Activated T-helper 1 cell treated with anti-CD3 and anti-CD28 coated beads, Interleukin-12 subunit alpha, Interleukin-12 subunit beta, Interleukin-2, Interleukin-4 antibody, amounts not matched to agents 30 ng/mL and 10 ng/mL and 1 ng/mL, durations not matched to agents 14 hours and 24 hours and 36 hours (primary cell): ENCODE measurements around the gene SPON1. TPM values are rescaled to one million over a fixed set of nuclear protein-coding genes. Genes with fewer than 3 reads are reported as not detected.
A peak's percentile ranks its signal among the peaks of the same experiment; 100 is the strongest.

ENCODE experiments used
- DNase-seq: peaks from one replicate; pipeline ENCODE4 v3.0.0; 2021; ENCODE audit warnings: low spot score
- H3K27ac Mint-ChIP-seq: one replicate; pipeline ENCODE4 v1.8.0; 2021; ENCODE audit warnings: mild to moderate bottlenecking, mixed read lengths
- H3K27me3 Mint-ChIP-seq: one replicate; pipeline ENCODE4 v1.8.0; 2022; ENCODE audit warnings: mild to moderate bottlenecking, moderate library complexity, mixed read lengths; ENCODE audit not compliant: insufficient read depth
- H3K36me3 Mint-ChIP-seq: one replicate; pipeline ENCODE4 v1.8.0; 2021; ENCODE audit warnings: low read depth, mixed read lengths
- H3K4me1 Mint-ChIP-seq: one replicate; pipeline ENCODE4 v1.8.0; 2021; ENCODE audit warnings: low read depth, mixed read lengths
- H3K4me3 Mint-ChIP-seq: one replicate; pipeline ENCODE4 v1.8.0; 2021; ENCODE audit warnings: mild to moderate bottlenecking, moderate library complexity, mixed read lengths
- H3K9me3 Mint-ChIP-seq: one replicate; pipeline ENCODE4 v1.8.0; 2021; ENCODE audit warnings: mixed read lengths
- intact Hi-C: fragments of 100-400 bp; cut with micrococcal nuclease; formaldehyde crosslinking; loops from one replicate; pipeline ENCODE4 v1.15.1; 2024
- total RNA-seq: library from RNA; stranded (reverse); gene quantifications from 2 replicates; pipeline ENCODE4 v1.2.3, GENCODE V29; 2022

Gene SPON1
- total RNA-seq, 1 donor from 2014 or later, result 0.29 TPM

DNA sequence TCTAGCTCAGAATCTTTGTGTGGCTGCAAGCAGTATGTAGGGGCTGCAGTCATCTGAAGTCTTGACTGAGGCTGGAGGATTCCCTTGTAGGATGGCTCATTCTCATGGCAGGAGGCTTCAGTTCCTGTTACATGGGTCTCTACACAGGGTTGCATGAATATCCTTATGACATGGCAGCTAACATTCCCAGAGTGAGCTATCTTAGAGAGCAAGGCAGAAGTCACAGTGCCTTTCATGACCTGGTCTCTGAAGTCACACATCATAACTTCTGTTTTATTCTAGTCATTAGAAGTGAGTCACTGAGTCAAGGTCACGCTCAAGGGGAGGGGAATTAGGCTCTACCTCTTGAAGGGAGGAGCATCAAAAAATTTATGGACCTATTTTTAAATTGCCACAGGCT, 10.3 kb upstream of the SPON1 start:
- DNase-seq, result no peak
- Mint-ChIP-seq H3K27ac (no peak overlapping the region), H3K27me3 (peaks cover 22% of the 10 kb centered on the region), H3K4me1 (peaks cover 9% of the 10 kb centered on the region), H3K4me3 (no peak overlapping the region), H3K9me3 (no peaks in the 10 kb centered on the region), H3K36me3 (peaks cover 1% of the 10 kb centered on the region)
- intact Hi-C loops, result no loop called here

DNA sequence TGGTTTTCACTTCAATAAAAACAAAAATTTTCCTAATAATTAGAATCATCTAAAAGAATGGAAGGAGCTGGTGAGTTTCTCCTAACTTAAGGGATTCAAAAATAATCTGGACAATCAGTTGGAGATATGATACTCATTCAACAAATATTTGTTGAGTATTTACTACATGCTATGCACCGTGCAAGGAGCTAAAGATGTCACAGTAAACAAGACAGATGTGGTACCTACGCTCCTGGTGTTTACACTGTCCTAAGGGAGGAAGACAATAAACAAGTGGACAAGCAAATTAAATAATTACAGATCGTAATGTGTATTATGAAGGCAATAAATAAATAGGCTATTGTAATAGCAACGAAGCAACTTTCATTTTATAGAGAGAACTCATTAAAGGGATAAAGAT, 9.9 kb upstream of the SPON1 start:
- Mint-ChIP-seq H3K4me1 (peaks cover 5% of the 10 kb centered on the region), H3K9me3 (no peaks in the 10 kb centered on the region), H3K27ac (no peak overlapping the region), H3K4me3 (no peak overlapping the region), H3K36me3 (peaks cover 1% of the 10 kb centered on the region), H3K27me3 (peaks cover 22% of the 10 kb centered on the region)
- no peak for DNase-seq
- intact Hi-C loops, result no loop called here

- Mint-ChIP-seq H3K36me3 (no peaks in the 10 kb centered on the region), H3K27me3 (peaks cover 29% of the 10 kb centered on the region), H3K9me3 (no peaks in the 10 kb centered on the region), H3K4me1 (no peaks in the 10 kb centered on the region), H3K4me3 (no peak overlapping the region), H3K27ac (no peak overlapping the region)
- intact Hi-C loops, result no loop called here
- no peak for DNase-seq
Measured at GRCh38 chr11:13954591-13954990, 7.9 kb upstream of the SPON1 start.

DNA sequence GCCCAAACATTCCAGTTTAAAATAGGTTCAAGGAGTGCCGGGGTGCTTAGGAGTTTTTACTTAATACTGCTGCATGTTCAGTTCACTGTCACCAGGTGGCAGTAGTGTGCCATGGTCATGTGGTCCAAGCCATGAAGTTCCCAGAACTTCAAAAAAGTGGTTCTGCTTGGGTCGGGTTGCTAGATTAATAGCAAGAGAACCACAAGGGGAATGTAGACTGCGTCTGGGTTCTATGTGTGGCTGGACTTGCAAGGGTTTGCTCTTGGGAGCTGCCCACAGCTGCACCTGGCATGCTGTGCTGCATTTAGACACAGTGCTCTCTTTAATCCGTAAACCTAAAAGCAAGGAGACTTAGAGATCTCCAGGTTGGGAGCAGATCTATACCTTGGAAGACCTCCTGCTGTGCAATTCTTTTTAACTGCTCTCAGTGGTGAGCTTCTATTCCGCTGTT, 6.5 kb upstream of the SPON1 start:
- no peaks in the 10 kb centered on the region for H3K36me3 Mint-ChIP-seq
- intact Hi-C loops, result loop anchor here (1.0 to 5.0 kb wide), 4 partner anchors 179 to 496 kb away; no protein-coding TSS in a partner anchor
- no peaks in the 10 kb centered on the region for H3K9me3 Mint-ChIP-seq
- peak; percentile 20 for DNase-seq
- no peak overlapping the region for H3K27ac Mint-ChIP-seq
- no peaks in the 10 kb centered on the region for H3K4me1 Mint-ChIP-seq
- no peak overlapping the region for H3K4me3 Mint-ChIP-seq
- H3K27me3 Mint-ChIP-seq, result peaks cover 39% of the 10 kb centered on the region

GRCh38 chr11:13956988-13957387, 5.5 kb upstream of the SPON1 start:
- Mint-ChIP-seq H3K4me1 (no peaks in the 10 kb centered on the region), H3K27ac (no peak overlapping the region), H3K36me3 (no peaks in the 10 kb centered on the region), H3K9me3 (no peaks in the 10 kb centered on the region), H3K4me3 (no peak overlapping the region), H3K27me3 (peaks cover 46% of the 10 kb centered on the region)
- no peak for DNase-seq
- intact Hi-C loops, result loop anchor here (1.0 to 5.0 kb wide), 4 partner anchors 180 to 495 kb away; no protein-coding TSS in a partner anchor

- intact Hi-C loops, result loop anchor here (5.0 kb wide), 2 partner anchors 182 to 493 kb away; no protein-coding TSS in a partner anchor
- no peak overlapping the region for H3K4me3 Mint-ChIP-seq
- no peak for DNase-seq
- peaks cover 43% of the 10 kb centered on the region for H3K27me3 Mint-ChIP-seq
- H3K36me3 Mint-ChIP-seq, result no peaks in the 10 kb centered on the region
- no peaks in the 10 kb centered on the region for H3K9me3 Mint-ChIP-seq
- H3K4me1 Mint-ChIP-seq, result peaks cover under 1% of the 10 kb centered on the region
- no peak overlapping the region for H3K27ac Mint-ChIP-seq
Measured at GRCh38 chr11:13958641-13959400, 3.7 kb upstream of the SPON1 start.

DNA sequence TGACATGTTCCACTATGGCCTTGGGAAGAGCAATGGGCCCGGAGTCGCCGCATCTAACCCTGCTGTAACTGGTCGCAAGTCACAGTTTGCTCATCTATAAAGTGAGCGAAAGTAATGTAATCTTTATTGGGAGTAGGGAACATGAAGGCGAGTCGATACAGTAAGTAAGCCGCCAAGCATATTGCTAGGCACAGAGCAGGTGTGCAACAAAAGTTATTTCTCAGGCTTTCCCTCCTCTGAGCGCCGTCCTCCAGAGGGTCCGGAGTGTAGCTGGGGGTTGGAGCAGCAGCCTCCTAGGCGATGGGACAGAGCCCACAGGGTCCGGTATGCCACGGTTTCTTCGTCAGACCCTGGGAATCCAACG, 343 bp upstream of the SPON1 start:
- DNase-seq, result no peak
- Mint-ChIP-seq H3K36me3 (peaks cover 2% of the 10 kb centered on the region), H3K27me3 (peaks cover 69% of the 10 kb centered on the region), H3K4me3 (no peak overlapping the region), H3K4me1 (peaks cover 5% of the 10 kb centered on the region), H3K27ac (no peak overlapping the region), H3K9me3 (no peaks in the 10 kb centered on the region)
- intact Hi-C loops, result no loop called here

GRCh38 chr11:13963169-13963948, 836 bp downstream of the SPON1 start:
- H3K27ac Mint-ChIP-seq, result no peak overlapping the region

DNA sequence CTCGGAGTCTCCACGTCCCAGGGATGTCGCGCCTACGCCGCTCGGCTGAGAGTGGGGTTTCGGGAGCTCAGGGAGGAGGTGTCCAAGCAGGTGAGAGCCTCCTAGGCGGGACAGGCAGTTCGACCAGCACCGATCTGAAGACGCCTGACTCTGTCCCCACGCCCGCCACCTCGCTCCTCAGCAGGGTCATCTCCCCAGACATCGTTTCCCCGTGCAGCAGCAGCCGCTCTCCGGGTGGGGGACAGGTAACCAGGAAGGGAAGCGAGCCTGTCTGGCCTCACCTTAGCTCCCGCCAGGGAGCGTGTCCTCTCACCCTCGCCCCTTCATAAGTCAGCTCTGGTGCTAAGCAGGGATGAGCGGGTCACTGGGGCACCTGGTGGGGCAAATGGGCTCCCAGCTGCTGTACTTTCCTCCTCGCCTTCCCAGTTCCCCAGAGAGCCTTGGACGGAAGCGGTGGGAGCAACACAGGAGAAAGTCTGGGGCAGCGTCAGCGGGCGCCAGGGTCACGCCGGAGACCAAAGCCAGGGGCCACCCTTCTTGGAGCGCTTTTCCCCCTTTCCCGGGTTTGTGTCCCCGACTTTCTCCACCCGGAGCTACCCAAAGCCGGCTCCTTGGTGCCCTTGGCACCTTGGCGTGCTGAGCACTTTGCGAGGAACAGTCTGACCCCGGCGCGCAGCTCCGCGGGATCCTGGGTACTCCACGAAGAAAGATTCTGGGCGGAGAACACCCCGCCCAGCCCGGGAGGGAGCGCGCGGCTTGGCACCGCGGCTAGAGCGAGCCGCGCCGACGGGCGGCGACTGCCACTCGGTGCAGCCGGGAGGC, 1.6 kb downstream of the SPON1 start:
- intact Hi-C loops, result no loop called here
- Mint-ChIP-seq H3K9me3 (no peaks in the 10 kb centered on the region), H3K27ac (no peak overlapping the region), H3K27me3 (peaks cover 70% of the 10 kb centered on the region), H3K4me1 (peaks cover 13% of the 10 kb centered on the region), H3K4me3 (peak overlapping the region; percentile 55), H3K36me3 (peaks cover 2% of the 10 kb centered on the region)
- DNase-seq, result no peak

More at GRCh38 chr11:13963169-13963948, 836 bp downstream of the SPON1 start:
- Mint-ChIP-seq H3K27me3 (peaks cover 78% of the 10 kb centered on the region), H3K9me3 (no peaks in the 10 kb centered on the region), H3K36me3 (peaks cover 2% of the 10 kb centered on the region), H3K4me1 (peaks cover 5% of the 10 kb centered on the region), H3K4me3 (peak overlapping the region; percentile 30)
- intact Hi-C loops, result no loop called here
- DNase-seq, result no peak

DNA sequence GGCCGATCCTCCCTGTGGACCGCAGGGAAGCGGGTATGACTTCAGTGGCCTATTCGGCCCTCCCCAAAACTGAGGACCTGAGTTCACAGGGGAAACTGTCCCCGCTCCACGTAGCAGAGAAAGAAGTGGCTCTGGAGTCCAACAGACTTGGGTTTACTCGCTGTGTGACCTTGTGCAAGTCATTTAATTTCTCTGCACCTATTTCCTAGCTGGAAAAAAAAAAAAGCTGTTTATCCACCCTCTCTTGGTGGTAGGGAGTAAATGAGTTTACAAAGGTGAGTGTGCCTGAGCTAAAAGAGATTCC, 2.2 kb downstream of the SPON1 start:
- Mint-ChIP-seq H3K9me3 (no peaks in the 10 kb centered on the region), H3K27me3 (peaks cover 65% of the 10 kb centered on the region), H3K4me1 (peaks cover 19% of the 10 kb centered on the region), H3K27ac (no peak overlapping the region), H3K36me3 (peaks cover 2% of the 10 kb centered on the region), H3K4me3 (no peak overlapping the region)
- no peak for DNase-seq
- intact Hi-C loops, result no loop called here

DNA sequence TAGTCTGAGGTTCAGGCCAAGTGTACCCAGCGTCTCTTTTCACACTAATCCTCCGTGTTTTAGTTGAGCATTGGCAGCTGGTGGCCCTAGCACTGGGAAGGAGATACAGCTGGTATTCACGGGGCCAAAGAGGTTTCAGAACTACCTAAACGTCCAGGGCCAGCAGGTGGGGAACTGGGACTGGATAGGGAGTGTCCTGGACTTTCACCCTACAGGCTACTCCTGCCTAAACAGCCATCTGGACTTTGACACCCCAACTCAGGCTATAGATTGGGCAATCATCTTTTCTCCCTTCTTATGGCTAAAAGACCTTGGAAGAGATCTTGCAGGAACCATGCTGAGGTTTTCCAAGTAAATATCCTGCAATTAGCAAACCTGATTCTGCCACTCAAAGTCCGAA, 2.8 kb downstream of the SPON1 start:
- Mint-ChIP-seq H3K27me3 (peaks cover 60% of the 10 kb centered on the region), H3K4me1 (peaks cover 21% of the 10 kb centered on the region), H3K4me3 (no peak overlapping the region), H3K27ac (no peak overlapping the region), H3K9me3 (no peaks in the 10 kb centered on the region), H3K36me3 (peaks cover 2% of the 10 kb centered on the region)
- intact Hi-C loops, result no loop called here
- DNase-seq, result no peak

GRCh38 chr11:13966013-13966412, 3.5 kb downstream of the SPON1 start:
- Mint-ChIP-seq H3K4me3 (no peak overlapping the region), H3K9me3 (no peaks in the 10 kb centered on the region), H3K36me3 (peaks cover 2% of the 10 kb centered on the region), H3K4me1 (peaks cover 28% of the 10 kb centered on the region), H3K27me3 (peaks cover 58% of the 10 kb centered on the region), H3K27ac (no peak overlapping the region)
- DNase-seq, result no peak
- intact Hi-C loops, result no loop called here

- Mint-ChIP-seq H3K27ac (no peak overlapping the region), H3K36me3 (peaks cover 2% of the 10 kb centered on the region), H3K4me1 (peaks cover 29% of the 10 kb centered on the region), H3K9me3 (no peaks in the 10 kb centered on the region), H3K27me3 (peaks cover 53% of the 10 kb centered on the region), H3K4me3 (no peak overlapping the region)
- intact Hi-C loops, result no loop called here
- DNase-seq, result no peak
Measured at GRCh38 chr11:13966486-13966885, 4.0 kb downstream of the SPON1 start.
